MCF 10A (cell line): ENCODE data around the gene HNRNPA0. TPM values are rescaled to one million over a fixed set of nuclear protein-coding genes. Genes with fewer than 3 reads are reported as not detected.

ENCODE experiments used
- BruUV-seq: library from RNA; stranded (reverse); fragments of 400-500 nt; replicated peaks from 2 replicates; lab custom pipeline; 2021; lab: Mats Ljungman, UMichigan
- CTCF ChIA-PET: fragments of 300-600 bp; sonication (Branson Sonifier 250); formaldehyde crosslinking; extraction: SDS; loops from one replicate; lab custom pipeline; 2021; ENCODE audit warnings: antibody characterized with exemption, inconsistent platforms; lab: Yijun Ruan, JAX
- POLR2A ChIA-PET: fragments of 300-600, 350-650 bp; sonication (Branson Sonifier 250); formaldehyde crosslinking; extraction: SDS; loops from one replicate; lab custom pipeline; 2020; ENCODE audit warnings: antibody characterized with exemption, inconsistent platforms; lab: Yijun Ruan, JAX
- DNase-seq: peaks from one replicate; pipeline ENCODE4 v3.0.0-alpha.2; 2018; ENCODE audit not compliant: unreplicated experiment
- H3K27ac Mint-ChIP-seq: one replicate; pipeline ENCODE4 v1.8.0; 2022; ENCODE audit warnings: mild to moderate bottlenecking, low read depth, mixed read lengths; ENCODE audit not compliant: unreplicated experiment
- H3K27me3 Mint-ChIP-seq: one replicate; pipeline ENCODE4 v1.8.0; 2022; ENCODE audit warnings: mixed read lengths; ENCODE audit not compliant: insufficient read depth, unreplicated experiment
- H3K36me3 Mint-ChIP-seq: one replicate; pipeline ENCODE4 v1.8.0; 2022; ENCODE audit warnings: mild to moderate bottlenecking, moderate library complexity, mixed read lengths; ENCODE audit not compliant: insufficient read depth, unreplicated experiment
- H3K4me1 Mint-ChIP-seq: one replicate; pipeline ENCODE4 v1.8.0; 2022; ENCODE audit warnings: mixed read lengths; ENCODE audit not compliant: insufficient read depth, unreplicated experiment
- H3K4me3 Mint-ChIP-seq: one replicate; pipeline ENCODE4 v1.8.0; 2022; ENCODE audit warnings: mild to moderate bottlenecking, moderate library complexity, mixed read lengths; ENCODE audit not compliant: unreplicated experiment
- H3K9me3 Mint-ChIP-seq: one replicate; pipeline ENCODE4 v1.8.0; 2022; ENCODE audit warnings: mixed read lengths; ENCODE audit not compliant: unreplicated experiment
- intact Hi-C: fragments of 100-400 bp; cut with micrococcal nuclease; formaldehyde crosslinking; loops from 2 replicates; pipeline ENCODE4 v1.14.1; 2022
- total RNA-seq: library from RNA; stranded (reverse); gene quantifications from 2 replicates; pipeline ENCODE4 v1.2.3, GENCODE V29; 2022
- TF ChIP-seq, protein P1 (sequence below): fragments of 200-600 bp; IDR thresholded peaks from one replicate; pipeline ENCODE4 v1.8.0; 2022; ENCODE audit warnings: antibody characterized with exemption, mild to moderate bottlenecking; ENCODE audit not compliant: unreplicated experiment

Gene HNRNPA0
- total RNA-seq, 1 experiment from 2014 or later: 30.8 TPM

DNA sequence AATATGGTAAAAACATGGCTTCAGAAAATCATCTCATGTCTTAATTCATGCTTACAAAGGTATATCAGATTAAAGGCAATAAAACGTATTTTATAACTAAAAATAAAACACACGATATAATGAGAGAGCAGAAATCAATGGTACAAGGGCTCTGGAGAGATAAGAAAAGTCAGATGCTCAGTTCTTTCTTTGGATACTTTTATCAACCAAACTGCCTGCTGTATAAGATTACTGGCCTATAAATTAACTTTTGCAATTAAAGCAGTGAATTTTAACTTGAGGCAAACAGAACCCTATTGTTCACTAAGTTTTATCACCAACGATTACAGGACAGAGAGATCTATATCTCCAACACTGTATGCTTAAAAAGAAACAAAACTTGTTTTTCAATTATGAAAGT lies 42.1 kb upstream of the HNRNPA0 start:
- DNase-seq: no peak
- intact Hi-C loops: no loop called here
- Mint-ChIP-seq H3K4me1 (no peaks in the 10 kb centered on the region), H3K27me3 (peaks cover 50% of the 10 kb centered on the region), H3K9me3 (no peaks in the 10 kb centered on the region), H3K36me3 (no peaks in the 10 kb centered on the region), H3K4me3 (no peak overlapping the region), H3K27ac (no peak overlapping the region)
- CTCF ChIA-PET: interaction anchor here (1.0 kb wide), 1 partner anchor 17 kb away, joined by 3 read pairs; no protein-coding TSS in a partner anchor
- TF ChIP-seq, protein P1, sequence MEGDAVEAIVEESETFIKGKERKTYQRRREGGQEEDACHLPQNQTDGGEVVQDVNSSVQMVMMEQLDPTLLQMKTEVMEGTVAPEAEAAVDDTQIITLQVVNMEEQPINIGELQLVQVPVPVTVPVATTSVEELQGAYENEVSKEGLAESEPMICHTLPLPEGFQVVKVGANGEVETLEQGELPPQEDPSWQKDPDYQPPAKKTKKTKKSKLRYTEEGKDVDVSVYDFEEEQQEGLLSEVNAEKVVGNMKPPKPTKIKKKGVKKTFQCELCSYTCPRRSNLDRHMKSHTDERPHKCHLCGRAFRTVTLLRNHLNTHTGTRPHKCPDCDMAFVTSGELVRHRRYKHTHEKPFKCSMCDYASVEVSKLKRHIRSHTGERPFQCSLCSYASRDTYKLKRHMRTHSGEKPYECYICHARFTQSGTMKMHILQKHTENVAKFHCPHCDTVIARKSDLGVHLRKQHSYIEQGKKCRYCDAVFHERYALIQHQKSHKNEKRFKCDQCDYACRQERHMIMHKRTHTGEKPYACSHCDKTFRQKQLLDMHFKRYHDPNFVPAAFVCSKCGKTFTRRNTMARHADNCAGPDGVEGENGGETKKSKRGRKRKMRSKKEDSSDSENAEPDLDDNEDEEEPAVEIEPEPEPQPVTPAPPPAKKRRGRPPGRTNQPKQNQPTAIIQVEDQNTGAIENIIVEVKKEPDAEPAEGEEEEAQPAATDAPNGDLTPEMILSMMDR: no peak
- POLR2A ChIA-PET: no interaction called here
- no TSS peak for BruUV-seq

DNA sequence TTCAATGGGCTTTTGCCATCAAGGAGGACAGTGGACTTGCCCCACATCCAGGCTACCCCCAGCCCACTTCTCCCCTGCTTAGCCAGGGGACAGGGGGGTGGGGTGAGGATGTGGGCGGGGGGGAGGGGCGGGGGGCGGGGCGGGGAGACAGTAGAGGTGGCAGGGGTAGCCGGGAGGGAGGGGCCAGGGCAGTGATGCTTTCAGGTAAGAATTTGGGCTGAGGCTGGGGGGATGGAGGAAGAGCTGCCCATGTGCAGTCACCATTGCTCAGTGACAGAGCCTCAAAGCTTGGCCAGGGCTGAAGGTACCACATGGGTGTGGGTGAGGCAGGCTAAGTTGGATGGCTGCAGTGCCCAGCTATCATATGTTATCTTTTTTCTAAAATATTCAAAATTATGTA lies 40.7 kb upstream of the HNRNPA0 start:
- Mint-ChIP-seq H3K4me3 (no peak overlapping the region), H3K4me1 (no peaks in the 10 kb centered on the region), H3K9me3 (no peaks in the 10 kb centered on the region), H3K27ac (no peak overlapping the region), H3K36me3 (no peaks in the 10 kb centered on the region), H3K27me3 (peaks cover 36% of the 10 kb centered on the region)
- BruUV-seq: no TSS peak
- DNase-seq: no peak
- intact Hi-C loops: no loop called here
- ChIA-PET CTCF (interaction anchor here (0.7 to 1.4 kb wide), 3 partner anchors 16 to 231 kb away, joined by 3 to 8 read pairs (median 5); no protein-coding TSS in a partner anchor), POLR2A (no interaction called here)
- TF ChIP-seq, protein P1: no peak

DNA sequence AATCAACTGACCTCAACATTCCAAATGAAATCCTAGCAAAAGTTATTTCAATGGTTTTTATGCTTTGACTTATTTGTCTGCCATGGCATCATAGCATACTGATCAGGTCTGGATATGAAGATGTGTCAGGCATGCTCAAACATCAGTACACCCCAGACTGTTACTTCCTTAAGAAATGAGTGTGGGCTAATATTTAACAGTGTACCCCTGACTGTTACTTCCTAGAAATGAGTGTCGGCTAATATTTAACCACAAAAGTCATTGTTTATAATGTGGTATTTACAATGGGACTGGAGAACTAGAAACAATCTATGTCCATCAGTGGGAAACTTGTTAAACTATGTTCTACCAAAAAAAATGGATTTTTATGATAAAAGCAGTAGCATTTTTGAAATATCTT lies 38.1 kb upstream of the HNRNPA0 start:
- H3K4me1 Mint-ChIP-seq: no peaks in the 10 kb centered on the region
- no peak overlapping the region for H3K4me3 Mint-ChIP-seq
- no peaks in the 10 kb centered on the region for H3K36me3 Mint-ChIP-seq
- TF ChIP-seq, protein P1: no peak
- H3K27me3 Mint-ChIP-seq: peaks cover 29% of the 10 kb centered on the region
- ChIA-PET POLR2A (interaction anchor here (0.6 kb wide), 2 partner anchors 112 to 144 kb away, joined by 3 to 4 read pairs; no protein-coding TSS in a partner anchor), CTCF (interaction anchor here (0.6 to 0.7 kb wide), 2 partner anchors 16 to 47 kb away, joined by 3 read pairs; no protein-coding TSS in a partner anchor)
- DNase-seq: no peak
- BruUV-seq: no TSS peak
- intact Hi-C loops: no loop called here
- no peak overlapping the region for H3K27ac Mint-ChIP-seq
- no peaks in the 10 kb centered on the region for H3K9me3 Mint-ChIP-seq

DNA sequence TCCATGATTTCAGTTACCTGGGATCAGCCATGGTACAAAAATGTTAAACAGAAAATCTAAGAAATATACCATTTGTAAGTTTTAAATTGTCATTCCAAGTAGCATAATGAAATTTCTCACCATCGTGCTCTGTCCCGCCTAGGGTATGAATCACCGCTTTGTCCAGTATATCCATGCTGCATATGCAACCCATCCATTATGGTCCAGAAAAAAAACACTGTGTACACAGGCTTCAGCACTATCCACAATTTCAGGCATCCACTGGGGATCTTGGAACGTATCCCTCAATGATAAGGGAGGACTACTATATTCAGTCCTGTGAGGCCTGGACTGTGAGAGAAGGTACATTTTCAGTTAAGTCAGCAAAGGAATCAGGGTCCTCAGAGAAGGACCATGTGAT lies 37.6 kb upstream of the HNRNPA0 start:
- Mint-ChIP-seq H3K27ac (no peak overlapping the region), H3K9me3 (no peaks in the 10 kb centered on the region), H3K27me3 (peaks cover 29% of the 10 kb centered on the region), H3K4me1 (no peaks in the 10 kb centered on the region), H3K36me3 (no peaks in the 10 kb centered on the region), H3K4me3 (no peak overlapping the region)
- CTCF ChIA-PET: no interaction called here
- DNase-seq: no peak
- intact Hi-C loops: no loop called here
- POLR2A ChIA-PET: no interaction called here
- TF ChIP-seq, protein P1: no peak
- no TSS peak for BruUV-seq
